Stimulated activated CD4-positive, alpha-beta T cell treated with anti-CD3 and anti-CD28 coated beads, Interleukin-12 subunit alpha, Interleukin-12 subunit beta, amount 100 ng/mL, for 24 hours (primary cell): ENCODE data around the gene SYTL5.

Source experiments
- DNase-seq, 2 experiments: peaks; one replicate each; pipeline ENCODE4 v3.0.0-alpha.2; 2020; ENCODE audit warnings: low read depth in 2 of 2

The SYTL5 gene

DNA sequence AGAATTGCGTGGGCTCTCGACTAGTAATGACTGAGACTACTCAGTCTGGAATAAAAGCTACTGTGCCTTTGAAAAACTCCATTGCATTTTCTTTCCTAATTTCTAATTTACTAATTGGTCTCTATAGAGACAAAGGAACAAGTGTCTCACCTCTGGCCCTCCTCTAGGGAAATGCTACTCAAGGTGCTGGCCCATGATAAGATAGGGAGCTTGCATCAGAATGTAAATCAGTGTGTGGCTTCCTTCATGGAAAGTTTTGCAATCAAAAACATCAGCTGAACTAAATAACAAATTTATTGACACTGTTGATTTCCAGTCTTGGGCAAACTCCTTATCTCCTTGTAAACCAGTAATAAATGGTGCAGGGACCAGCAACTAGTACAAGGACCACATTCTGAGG is 132.5 kb downstream of the SYTL5 start:
- no peak for DNase-seq

DNA sequence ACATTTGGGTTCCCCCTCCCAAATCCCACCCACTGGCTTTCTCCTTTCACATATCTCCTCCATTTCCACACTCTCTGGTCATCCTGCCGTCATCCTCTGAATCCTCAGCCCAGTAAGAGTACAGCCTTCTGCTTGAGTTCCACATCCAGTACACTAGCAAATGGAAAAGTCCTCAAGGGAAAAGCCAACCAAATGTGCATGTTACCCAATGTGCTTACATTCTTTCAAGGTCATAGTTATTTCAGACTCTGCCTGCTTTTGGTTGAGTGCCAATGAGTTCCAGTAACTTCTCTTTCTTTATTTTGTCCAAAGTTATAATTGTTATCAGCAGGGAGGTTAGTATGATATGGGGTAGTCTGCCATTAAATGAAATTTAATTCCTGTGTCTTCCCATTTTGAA is 136.3 kb downstream of the SYTL5 start:
- no peak for DNase-seq

DNA sequence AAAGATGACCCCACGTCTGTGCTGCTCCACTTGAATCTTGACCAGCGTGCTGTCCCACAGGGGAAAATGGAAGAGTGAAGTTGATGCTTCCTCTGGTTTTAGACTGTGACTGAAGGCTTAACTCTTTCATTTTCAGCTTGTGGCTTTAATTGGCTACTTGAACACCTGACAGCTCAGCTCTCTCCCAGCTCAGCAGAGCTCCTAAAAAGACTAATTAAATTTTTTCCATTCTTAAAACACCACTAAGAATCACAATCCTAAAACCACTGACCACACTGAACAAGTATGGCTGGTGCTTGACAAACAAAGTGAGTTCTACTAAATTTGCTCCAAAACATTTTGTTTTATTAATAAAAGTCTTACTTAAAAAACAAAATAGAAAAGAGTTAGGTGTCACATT is 142.7 kb downstream of the SYTL5 start:
- DNase-seq: no peak

DNA sequence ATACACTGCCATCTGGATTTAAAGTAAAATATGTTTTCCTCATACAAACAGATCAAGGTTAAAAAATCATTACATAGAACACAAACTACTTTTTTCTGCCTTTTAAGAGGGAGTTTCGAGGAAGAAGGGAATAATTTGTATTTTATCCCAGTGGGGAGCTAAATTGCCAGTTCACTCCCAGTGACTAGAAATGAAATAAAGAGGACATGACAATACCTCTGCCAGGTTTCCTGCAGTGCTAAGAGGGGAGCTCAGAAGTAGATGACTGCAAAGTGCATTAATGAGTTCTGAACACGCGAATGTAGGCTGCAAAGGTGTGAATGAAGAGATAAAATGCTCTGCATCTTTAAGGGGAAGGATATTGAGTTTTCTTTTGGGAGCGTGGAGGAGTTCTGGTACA is 144.6 kb downstream of the SYTL5 start:
- DNase-seq: no peak

DNA sequence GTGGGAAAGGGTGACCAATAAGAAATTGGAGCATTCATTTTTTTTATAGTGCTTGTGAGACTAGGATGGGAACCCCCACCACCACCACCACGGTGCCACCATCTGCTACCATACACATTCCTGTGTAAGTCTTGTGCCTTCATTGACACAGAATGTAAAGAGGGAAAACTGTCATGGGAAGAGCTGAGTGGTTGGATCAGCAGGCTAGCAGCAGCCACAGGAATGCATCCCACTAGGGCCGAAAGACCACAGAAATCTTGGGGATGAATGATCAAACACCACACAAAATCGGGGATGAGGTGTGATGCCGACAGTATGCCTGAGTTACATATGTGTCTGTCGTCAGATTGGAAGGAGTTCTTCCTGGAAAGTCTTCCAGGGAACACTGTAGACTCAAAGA is 145.1 kb downstream of the SYTL5 start:
- no peak for DNase-seq

DNA sequence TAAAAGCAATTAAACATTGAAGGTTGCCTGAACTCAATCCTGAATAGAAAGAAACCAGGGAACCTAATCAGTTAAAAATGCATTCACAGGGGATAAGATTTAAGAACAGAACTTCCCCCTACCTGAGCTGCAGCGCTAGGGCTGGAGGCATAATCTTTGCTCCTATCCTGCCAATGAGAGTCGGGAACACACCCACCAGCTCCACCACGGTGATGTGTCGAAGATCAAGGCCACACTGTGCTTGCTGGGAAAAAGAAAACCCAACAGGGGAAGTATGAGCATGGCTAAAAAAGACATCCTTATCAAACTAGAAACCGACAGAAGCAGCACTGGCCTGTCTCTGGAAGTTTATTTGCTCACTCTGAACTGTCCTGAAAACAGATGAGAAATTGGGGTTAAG is 148.0 kb downstream of the SYTL5 start:
- DNase-seq: no peak

DNA sequence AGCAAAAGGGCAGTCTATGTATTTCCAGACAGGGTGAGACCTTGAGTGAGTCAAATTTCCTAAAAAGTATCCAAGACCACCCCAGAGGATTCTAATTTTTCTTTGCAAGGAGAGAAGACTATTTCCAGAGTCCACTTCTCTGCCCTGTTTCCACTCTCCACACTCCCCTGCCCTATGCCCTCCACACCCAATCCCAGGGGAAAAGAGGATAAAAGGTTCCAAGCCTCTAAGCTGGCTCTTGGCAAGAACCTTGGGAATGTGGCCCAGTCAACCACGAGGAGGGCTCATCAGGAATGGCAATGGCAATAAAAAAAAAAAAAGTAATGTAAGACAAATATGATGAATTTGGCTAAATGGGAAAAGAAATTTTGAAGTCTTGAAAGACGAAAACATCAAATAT is 148.5 kb downstream of the SYTL5 start:
- DNase-seq: no peak

DNA sequence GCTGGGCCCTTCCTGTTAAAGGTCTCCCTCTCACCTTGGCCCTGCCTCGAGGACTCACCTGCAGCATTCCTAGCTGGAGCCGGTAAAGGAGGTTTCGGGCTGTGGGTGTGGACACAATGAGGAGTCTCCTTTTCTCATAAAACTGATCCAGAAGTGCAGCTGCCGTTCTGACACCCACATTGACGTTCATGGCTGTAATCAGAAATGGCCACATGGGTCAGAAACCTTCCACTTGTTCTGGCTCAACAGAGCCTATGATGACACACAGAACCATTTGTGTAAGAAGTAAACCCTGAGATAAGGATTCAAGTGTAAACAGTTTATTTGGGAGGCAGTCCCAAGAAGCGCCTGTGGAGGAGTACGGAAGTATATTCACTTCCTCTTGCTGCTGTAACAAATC is 150.5 kb downstream of the SYTL5 start:
- DNase-seq: no peak

DNA sequence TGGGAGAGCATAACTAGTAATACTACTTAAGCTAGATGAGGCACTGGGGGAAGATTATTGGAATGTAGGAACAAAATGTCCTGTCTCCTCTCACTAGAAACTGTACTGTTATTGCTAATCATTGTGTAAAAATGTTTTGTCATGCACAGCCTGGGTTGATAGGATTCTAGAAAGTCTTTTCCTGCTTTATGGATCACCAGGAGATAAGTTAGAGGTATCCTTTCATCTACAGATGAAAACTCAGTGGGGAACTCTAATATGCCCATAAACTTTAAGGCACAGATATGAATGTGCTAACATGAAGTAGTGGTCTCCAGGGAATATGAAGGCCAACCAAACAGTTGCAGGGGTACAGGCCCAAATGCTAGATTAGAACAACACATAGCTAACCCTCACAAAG is 156.8 kb downstream of the SYTL5 start:
- DNase-seq: no peak

DNA sequence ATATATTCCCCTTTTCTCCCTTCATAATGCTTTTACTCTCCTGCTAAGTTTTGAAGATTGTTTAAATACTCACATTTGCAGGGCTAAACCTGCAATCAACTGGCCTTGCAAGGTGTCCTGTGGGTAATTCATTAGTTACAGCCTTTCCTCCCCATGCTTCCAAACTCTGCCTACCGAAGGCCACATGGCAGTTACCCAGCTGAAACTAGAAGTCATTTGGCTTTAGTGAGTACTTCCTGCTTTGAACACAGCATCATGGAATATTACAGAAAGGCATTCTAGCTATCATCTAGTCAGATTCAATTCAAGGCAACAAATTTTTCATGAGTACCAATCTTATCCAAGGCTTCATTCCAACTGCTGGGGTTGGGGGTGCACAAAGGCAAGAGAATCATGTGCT is 158.7 kb downstream of the SYTL5 start:
- DNase-seq: no peak

DNA sequence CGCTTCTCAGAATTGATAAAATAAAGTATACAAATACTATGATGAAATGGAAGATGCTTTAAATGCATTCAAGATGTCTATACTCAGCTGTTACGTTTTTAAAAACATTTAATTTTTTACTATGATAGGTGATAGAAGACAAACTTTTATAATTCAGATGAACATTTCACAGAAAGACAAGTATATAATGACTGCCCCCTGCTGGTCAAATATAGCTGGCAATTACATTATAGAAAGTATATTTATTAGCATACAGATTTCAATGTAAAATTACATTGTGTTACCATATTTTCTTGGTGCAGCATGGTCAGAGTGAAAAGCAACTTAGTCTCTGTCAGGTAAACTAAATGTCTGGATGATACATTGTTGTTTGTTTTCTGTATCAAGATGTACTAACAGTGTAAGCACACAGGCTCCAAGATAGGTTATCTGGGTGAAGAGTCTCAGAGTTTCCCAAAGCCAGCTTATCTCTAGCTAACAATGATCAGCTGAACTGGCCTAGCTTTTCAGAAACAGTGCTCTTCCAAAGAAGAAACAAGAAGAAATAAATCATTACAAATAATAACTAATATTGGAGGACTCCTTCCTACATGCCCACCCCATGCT is 160.2 kb downstream of the SYTL5 start:
- DNase-seq: peak in 1 of 2 experiments; percentile 0

DNA sequence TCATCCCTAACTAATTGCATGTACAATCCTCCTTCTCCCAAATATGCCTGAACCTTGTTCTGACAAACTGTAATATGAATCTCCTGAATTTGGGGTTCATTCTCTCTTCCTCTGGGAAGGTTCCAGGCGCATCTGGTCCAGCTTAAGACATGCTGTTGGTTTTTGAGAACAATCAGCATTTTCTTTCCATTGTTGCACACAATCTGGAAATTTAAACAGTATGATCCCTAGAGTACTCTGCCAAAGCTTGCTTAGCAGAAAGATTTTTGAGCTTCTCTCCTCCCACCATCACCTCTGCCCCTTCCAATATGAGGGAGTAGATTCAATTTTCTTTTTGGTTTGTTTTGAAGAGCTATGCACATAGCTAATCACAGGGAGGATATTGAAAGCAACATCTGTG is 164.2 kb downstream of the SYTL5 start:
- no peak for DNase-seq

DNA sequence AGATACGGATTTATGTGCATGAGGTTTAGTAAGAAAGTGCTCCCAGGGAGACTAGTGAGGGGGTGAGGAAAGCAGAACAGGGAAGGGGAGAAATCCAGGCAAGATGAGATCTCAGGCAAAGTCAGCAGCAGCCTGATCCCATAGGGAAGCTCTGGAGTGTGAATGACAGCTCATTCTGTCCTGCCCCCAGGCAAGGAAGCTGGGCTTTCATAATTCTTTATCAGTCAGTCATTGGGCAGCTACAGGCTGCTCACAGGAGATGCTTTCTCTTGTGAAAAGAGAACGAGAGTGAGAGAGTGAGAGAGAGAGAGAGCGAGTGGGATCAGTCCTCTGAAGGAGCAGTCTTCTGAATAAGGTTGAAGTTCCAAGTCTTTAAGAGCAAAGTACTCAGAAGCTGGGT is 166.2 kb downstream of the SYTL5 start:
- DNase-seq: no peak

DNA sequence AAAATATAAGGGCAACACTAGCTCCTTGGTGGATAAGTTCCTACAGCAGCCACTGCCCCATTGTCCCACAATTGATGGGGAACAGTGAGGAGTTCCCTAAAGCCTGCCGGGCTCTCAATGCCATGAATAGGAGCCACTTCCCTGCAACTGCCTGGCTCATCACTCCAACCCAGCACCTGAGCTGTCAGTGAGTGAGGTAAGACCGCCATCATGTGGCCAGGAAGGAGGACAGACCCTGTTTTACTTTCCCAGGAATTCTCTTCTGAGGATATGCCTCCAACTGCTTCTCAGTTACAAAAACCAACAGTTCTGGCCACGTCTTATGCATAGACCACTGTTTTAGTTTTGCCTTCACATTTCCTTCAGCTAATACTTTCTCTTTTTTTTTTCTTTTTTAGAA is 168.8 kb downstream of the SYTL5 start:
- DNase-seq: no peak

DNA sequence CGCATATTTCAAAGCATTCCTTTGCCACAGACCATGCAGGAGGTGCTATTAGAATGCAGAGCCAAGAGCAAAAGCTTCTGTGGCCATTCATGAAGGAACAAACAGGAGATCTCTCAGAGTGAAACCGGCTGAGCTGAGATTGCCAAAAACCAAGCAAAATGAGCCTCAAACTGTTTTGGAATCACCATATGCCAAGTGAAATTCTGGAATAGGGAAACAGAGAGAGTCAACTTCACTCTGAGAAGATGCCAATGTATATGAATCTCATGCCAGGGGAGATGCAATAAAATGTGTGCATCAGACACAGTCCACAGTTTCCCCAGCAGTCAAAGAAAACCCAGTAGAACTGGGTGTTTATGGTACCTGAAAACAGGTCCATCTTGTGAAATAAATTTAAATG is 172.0 kb downstream of the SYTL5 start:
- no peak for DNase-seq
